ENCODE results near the gene CTNNA3. TPM values are rescaled to one million over a fixed set of nuclear protein-coding genes. Genes with fewer than 3 reads are reported as not detected.
"Not testable (repeated sequence)": the region's sequence is repeated elsewhere in the genome, so short reads cannot be mapped to it uniquely, and the experiment has no call there.

CTNNA3 gene
- total RNA-seq, 4 donors from 2014 or later = 1.5 to 9.8 (median 4.3) TPM

- Histone ChIP-seq H3K9me3 (no peaks in the 10 kb centered on the region), H3K36me3 (no peaks in the 10 kb centered on the region), H3K4me3 (no peak overlapping the region), H3K27me3 (no peaks in the 10 kb centered on the region), H3K4me1 (no peaks in the 10 kb centered on the region), H3K27ac (no peak overlapping the region)
- TF ChIP-seq CTCF (IDR thresholded peaks at IDR 0.05) (no peak), POLR2A (IDR thresholded peaks at IDR 0.05) (no peak)
- no peak for DNase-seq
- intact Hi-C loops (cut with DNase I; ENCODE audit: low total_unique reads) = no loop called here
These were observed 1317.7 kb downstream of the CTNNA3 start for GRCh38 chr10:66378117-66378876.

- no peak for DNase-seq
- intact Hi-C loops (cut with DNase I; ENCODE audit: low total_unique reads) = no loop called here
- Histone ChIP-seq H3K36me3 (no peaks in the 10 kb centered on the region), H3K27me3 (no peaks in the 10 kb centered on the region), H3K4me1 (no peaks in the 10 kb centered on the region), H3K4me3 (no peak overlapping the region), H3K9me3 (no peaks in the 10 kb centered on the region), H3K27ac (no peak overlapping the region)
- no peak for TF ChIP-seq CTCF (IDR thresholded peaks at IDR 0.05)
- TF ChIP-seq POLR2A (IDR thresholded peaks at IDR 0.05) = no peak
These were observed 1327.8 kb downstream of the CTNNA3 start for GRCh38 chr10:66368146-66368545.

DNA sequence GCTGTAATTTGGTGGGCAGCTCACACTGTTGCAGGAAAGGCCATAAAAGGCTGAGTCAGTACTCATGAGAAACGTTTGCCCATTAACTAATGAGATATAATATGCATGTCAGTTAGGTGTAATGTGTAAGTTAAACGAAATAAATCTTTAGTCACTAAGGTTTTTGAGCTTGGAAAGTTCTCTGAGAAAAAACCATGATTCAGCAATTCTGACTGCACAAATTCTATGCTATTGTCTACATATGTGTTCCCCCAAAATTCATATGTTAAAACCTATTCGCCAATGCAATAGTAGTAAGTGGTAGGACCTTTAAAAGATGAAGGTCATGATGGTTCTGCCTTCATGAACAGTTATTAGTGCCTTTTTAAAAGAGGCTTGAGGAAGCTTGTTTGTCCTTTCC, 1329.8 kb downstream of the CTNNA3 start:
- no peak overlapping the region for H3K4me3 ChIP-seq
- DNase-seq = no peak
- no peak for TF ChIP-seq CTCF (IDR thresholded peaks at IDR 0.05)
- TF ChIP-seq POLR2A (IDR thresholded peaks at IDR 0.05) = no peak
- H3K27ac ChIP-seq = no peak overlapping the region
- no peaks in the 10 kb centered on the region for H3K36me3 ChIP-seq
- no peaks in the 10 kb centered on the region for H3K27me3 ChIP-seq
- H3K4me1 ChIP-seq = no peaks in the 10 kb centered on the region
- H3K9me3 ChIP-seq = no peaks in the 10 kb centered on the region
- intact Hi-C loops (cut with DNase I; ENCODE audit: low total_unique reads) = no loop called here

GRCh38 chr10:66365686-66366085, 1330.3 kb downstream of the CTNNA3 start:
- no peaks in the 10 kb centered on the region for H3K36me3 ChIP-seq
- no peak for TF ChIP-seq POLR2A (IDR thresholded peaks at IDR 0.05)
- no peak for TF ChIP-seq CTCF (IDR thresholded peaks at IDR 0.05)
- H3K9me3 ChIP-seq = no peaks in the 10 kb centered on the region
- no peaks in the 10 kb centered on the region for H3K4me1 ChIP-seq
- intact Hi-C loops (cut with DNase I; ENCODE audit: low total_unique reads) = no loop called here
- no peak overlapping the region for H3K4me3 ChIP-seq
- DNase-seq = no peak
- H3K27me3 ChIP-seq = no peaks in the 10 kb centered on the region
- H3K27ac ChIP-seq = no peak overlapping the region

DNA sequence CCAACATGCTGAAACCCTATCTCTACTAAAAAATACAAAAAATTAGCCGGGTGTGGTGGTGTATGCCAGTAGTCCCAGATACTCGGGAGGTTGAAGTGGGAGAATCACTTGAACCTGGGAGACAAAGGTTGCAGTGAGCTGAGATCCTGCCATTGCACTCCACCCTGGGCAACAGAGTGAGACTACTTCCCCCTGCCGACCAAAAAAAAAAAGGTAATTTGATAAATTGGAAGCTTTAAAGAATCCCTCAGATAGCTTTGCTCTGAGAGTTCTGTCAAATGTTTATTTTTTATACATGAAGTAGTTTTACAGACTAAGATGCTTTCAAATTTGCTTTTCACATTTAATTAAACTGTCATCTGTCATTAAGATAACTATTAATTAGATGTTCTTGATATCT, 1333.5 kb downstream of the CTNNA3 start:
- Histone ChIP-seq H3K4me1 (no peaks in the 10 kb centered on the region), H3K27me3 (no peaks in the 10 kb centered on the region), H3K36me3 (no peaks in the 10 kb centered on the region), H3K4me3 (no peak overlapping the region), H3K27ac (no peak overlapping the region), H3K9me3 (no peaks in the 10 kb centered on the region)
- DNase-seq = no peak
- TF ChIP-seq CTCF (IDR thresholded peaks at IDR 0.05) (no peak), POLR2A (IDR thresholded peaks at IDR 0.05) (no peak)
- intact Hi-C loops (cut with DNase I; ENCODE audit: low total_unique reads) = no loop called here

DNA sequence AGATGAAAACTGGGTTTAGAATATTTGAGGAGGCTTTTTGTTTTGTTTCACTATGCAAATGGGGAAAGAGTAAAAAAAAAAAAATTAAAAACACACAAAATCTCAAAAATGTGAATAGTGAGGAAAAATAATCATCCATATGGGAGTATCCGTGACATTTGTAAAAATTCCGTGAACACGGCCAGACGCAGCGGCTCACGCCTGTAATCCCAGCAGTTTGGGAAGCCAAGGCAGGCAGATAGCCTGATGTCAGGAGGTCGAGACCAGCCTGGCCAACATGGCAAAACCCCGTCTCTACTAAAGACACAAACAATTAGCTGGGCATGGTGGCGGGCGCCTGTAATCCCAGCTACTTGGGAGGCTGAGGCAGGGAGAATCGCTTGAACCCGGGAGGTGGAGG, 1342.2 kb downstream of the CTNNA3 start:
- H3K4me1 ChIP-seq; H3K4me3 ChIP-seq; intact Hi-C loops (cut with DNase I; ENCODE audit: low total_unique reads); H3K9me3 ChIP-seq; H3K36me3 ChIP-seq; DNase-seq; H3K27ac ChIP-seq; H3K27me3 ChIP-seq: not testable (repeated sequence)

Data from uterus (tissue), 4 donors.